GM13977 (cell line): ENCODE results near the gene KLK4.
"Not testable (repeated sequence)": the region's sequence is repeated elsewhere in the genome, so short reads cannot be mapped to it uniquely, and the experiment has no call there.

Experiments
- DNase-seq: peaks from one replicate; pipeline ENCODE4 v3.0.0; 2012; ENCODE audit warnings: low spot score
- CTCF ChIP-seq: IDR thresholded peaks from 2 replicates; pipeline ENCODE4 v1.5.1; 2012; ENCODE audit warnings: mild to moderate bottlenecking, control low read depth; ENCODE audit not compliant: insufficient read depth; ENCODE audit errors: extremely low read depth, missing control alignments
- in situ Hi-C: fragments of 300-500 bp; cut with MboI; formaldehyde crosslinking; loops from one replicate; pipeline ENCODE4 v1.12.0; 2022; ENCODE audit warnings: low sequenced_read_pairs, low pct_unique_long_range_greater_than_20kb, mixed read lengths, inconsistent platforms; ENCODE audit not compliant: unreplicated experiment

The KLK4 gene

GRCh38 chr19:50897191-50897607 lies 14.0 kb downstream of the KLK4 start:
- in situ Hi-C loops, result no loop called here
- no peak for TF ChIP-seq CTCF
- DNase-seq, result no peak

GRCh38 chr19:50896591-50897190 lies 14.5 kb downstream of the KLK4 start:
- in situ Hi-C loops, result no loop called here
- peak; percentile 85 for DNase-seq

GRCh38 chr19:50896089-50896590 lies 15.1 kb downstream of the KLK4 start:
- DNase-seq, in situ Hi-C loops: not testable (repeated sequence)

More at GRCh38 chr19:50896591-50897190, 14.5 kb downstream of the KLK4 start:
- TF ChIP-seq CTCF, result no peak

DNA sequence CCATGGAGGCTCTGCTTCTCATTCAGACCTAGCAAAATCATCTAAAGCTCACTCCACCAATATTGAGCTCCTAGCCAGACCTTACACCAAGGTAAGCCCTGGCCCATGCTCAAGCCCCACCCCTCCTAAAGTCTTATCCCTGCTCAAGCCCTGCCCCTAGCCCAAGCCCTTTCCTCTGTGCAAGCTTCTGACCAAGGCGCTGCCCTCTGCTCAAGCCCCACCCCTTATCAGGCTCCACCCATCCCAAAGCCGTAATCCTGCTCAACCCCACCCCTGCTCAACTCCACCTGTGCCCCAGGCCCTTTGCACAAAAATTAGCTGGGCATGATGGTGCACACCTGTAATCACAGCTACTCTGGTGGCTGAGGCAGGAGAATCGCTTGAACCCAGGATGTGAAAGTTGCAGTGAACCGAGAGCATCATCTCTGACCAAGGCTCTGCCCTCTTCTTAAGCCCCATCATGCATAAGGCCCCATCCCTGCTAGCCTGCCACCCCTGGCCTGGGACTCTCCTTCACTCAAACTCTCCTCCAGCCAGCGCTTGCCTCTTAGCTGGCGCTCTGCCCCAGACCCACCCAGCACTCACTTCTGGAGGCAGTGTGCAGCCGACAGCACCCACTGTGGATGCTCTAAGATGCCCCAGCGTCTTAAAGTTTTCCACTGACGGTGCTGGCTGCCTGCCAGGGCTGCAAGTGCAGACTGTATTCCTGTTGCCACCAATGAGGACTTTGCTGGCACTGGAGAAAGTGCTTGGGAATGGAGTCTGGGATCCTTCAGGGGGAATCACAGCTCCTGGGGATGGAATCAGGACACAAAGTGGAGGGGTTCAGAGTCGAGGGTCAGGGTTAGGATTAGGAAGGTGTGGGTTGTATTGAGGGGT lies 16.5 kb downstream of the KLK4 start:
- no peak for DNase-seq
- in situ Hi-C loops, result no loop called here
- TF ChIP-seq CTCF, result no peak

DNA sequence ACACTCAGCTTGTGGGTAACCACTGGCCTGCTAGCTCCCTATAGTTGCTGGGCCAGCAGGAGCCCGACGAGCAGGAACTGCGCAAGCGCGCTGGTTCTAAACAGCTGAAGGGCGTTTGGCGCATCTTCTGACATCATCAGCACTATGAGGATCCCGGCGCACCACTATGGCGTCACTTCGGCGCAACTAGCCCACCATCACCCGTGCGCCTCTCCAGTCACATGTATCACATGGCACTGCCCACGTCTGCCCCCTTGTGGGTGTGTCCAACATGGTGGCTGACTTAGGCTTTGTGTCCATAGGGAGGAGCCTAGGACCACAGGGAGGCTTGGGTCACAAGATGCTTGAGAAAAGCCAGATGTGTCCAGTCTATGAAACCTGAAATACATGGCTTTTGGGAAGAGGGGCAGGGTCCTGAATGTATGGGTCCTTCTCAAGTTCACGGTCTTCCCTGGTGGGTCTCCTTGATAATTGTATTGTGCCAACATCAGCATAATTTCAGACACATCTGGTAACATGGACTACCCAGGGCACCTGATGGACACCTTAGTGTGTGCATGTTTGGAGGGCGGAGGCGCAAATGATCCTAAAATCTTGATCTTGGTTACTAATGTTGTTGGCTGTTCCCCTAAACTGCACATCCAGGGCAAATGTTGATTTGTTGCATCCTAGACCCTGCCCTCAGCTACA lies 18.0 kb downstream of the KLK4 start:
- in situ Hi-C loops, result no loop called here
- TF ChIP-seq CTCF, result peak; percentile 28
- DNase-seq, result no peak

GRCh38 chr19:50891253-50891625 lies 20.0 kb downstream of the KLK4 start:
- no peak for TF ChIP-seq CTCF
- no peak for DNase-seq
- in situ Hi-C loops, result no loop called here
